ENCODE data around the gene MARVELD1. TPM values are rescaled to one million over a fixed set of nuclear protein-coding genes. Genes with fewer than 3 reads are reported as not detected.

The MARVELD1 gene
- polyA plus RNA-seq, 3 donors: 43.2 to 46.2 (median 44.4) TPM

DNA sequence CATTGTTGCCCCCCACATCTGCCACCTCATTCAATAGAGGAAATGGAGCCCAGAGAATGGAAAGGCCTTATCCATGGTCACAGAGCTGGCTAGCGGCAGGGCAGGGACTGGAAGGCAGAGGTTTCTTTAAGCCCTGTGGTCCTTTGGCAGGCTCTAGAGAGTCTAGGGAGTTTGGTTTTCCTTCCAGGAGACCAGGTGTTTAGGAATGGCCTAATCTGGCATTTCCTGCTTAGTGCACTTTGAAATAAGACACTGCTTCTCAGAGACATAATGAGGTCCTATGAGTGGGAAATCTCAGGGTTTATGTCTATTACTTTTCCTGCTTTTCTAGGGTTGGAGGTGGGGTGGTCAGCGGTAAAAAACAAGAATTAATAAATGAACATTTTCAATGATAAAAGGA is 6.1 kb downstream of the MARVELD1 start:
- no peak for DNase-seq (ENCODE audit: low read depth in 3 of 3, low spot score in 2 of 3)

- no peak for DNase-seq (ENCODE audit: low read depth in 3 of 3, low spot score in 2 of 3)
Observed at GRCh38 chr10:97721871-97722780, 8.6 kb downstream of the MARVELD1 start.

GRCh38 chr10:97723001-97723400 is 9.5 kb downstream of the MARVELD1 start:
- no peak for DNase-seq (ENCODE audit: low read depth in 3 of 3, low spot score in 2 of 3)

GRCh38 chr10:97724341-97724941 is 10.9 kb downstream of the MARVELD1 start:
- no peak for DNase-seq (ENCODE audit: low read depth in 3 of 3, low spot score in 2 of 3)

GRCh38 chr10:97726636-97727178 is 13.2 kb downstream of the MARVELD1 start:
- DNase-seq (ENCODE audit: low read depth in 3 of 3, low spot score in 2 of 3): peak in 1 of 3 donors; percentile 68

- no peak for DNase-seq (ENCODE audit: low read depth in 3 of 3, low spot score in 2 of 3)
Observed at GRCh38 chr10:97729014-97729413, 15.5 kb downstream of the MARVELD1 start.

- peak in 1 of 3 donors; percentile 62 for DNase-seq (ENCODE audit: low read depth in 3 of 3, low spot score in 2 of 3)
Observed at GRCh38 chr10:97731346-97732051, 18.0 kb downstream of the MARVELD1 start.

- DNase-seq (ENCODE audit: low read depth in 3 of 3, low spot score in 2 of 3): no peak
Observed at GRCh38 chr10:97732052-97732359, 18.5 kb downstream of the MARVELD1 start.

DNA sequence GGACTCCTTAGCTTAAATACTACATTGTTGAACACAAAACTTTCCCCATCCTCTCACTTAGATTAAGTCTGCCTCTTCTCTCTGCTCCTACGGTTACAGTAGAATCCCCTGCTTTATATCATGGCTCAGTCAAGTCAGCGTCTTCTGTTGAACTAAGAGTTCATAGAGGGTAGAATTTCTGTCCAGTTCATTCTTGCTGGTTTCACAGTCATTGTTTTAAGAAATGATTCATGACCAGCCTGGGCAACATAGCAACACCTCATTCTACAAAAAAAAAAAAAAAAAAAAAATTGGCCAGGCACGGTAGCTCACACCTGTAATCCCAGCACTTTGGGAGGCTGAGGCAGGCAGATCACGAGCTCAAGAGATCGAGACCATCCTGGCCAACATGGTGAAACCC is 19.7 kb downstream of the MARVELD1 start:
- DNase-seq (ENCODE audit: low read depth in 3 of 3, low spot score in 2 of 3): no peak

DNA sequence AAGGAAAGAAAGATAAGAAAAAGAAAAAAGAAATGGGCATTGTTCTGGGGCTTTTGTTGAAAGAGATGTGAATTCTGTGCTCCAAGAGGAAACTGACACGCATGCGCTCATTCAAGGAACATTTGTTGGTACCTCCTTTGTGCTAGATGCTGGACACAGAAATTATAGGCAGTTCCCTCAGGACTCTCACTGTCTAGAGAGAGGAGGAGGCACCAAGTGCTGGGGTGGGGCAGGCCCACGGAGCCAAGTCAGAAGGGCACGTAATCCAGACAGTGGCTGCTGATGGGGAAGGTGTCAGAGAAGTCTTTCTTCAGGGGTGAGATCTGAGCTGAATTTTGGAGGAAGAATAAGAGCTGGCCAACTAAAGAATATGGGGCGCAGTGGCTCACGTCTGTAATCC is 20.5 kb downstream of the MARVELD1 start:
- no peak for DNase-seq (ENCODE audit: low read depth in 3 of 3, low spot score in 2 of 3)

- no peak for DNase-seq (ENCODE audit: low read depth in 3 of 3, low spot score in 2 of 3)
Observed at GRCh38 chr10:97736403-97736901, 22.9 kb downstream of the MARVELD1 start.

- peak; percentile 85 to 94 (median 93) for DNase-seq (ENCODE audit: low read depth in 3 of 3, low spot score in 2 of 3)
Observed at GRCh38 chr10:97736902-97737769, 23.6 kb downstream of the MARVELD1 start, which contains the start of gene ZFYVE27. Gene ZFYVE27, plus strand, starts transcription at chr10:97737128. Its CDS starts 1,350 bp downstream, at chr10:97738478.

DNA sequence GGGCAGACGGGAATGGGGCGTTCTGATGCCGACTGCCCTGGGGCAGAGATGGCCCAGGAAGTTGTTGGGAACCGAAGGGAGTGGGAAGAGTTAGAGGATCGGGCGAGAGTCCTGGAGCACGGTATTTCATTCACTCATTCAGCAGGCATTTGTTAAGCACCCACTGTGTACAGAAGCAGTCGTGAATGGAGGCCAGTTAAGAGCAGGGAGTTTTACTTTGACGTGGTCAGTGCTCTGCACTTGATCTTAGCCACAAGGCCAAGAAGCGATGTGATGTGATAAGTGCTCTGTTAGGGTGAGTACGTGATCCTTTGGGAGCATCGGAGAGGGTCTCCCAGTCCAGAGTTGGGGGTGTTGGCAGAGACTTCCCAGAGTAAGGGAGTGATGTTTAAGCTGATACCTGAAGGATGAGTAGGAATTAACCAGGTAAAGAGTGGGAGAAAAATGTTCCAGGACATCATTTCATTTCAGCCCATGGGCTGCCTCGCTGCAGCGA is 24.3 kb downstream of the MARVELD1 start:
- DNase-seq (ENCODE audit: low read depth in 3 of 3, low spot score in 2 of 3): no peak

- no peak for DNase-seq (ENCODE audit: low read depth in 3 of 3, low spot score in 2 of 3)
Observed at GRCh38 chr10:97738616-97739015, 25.1 kb downstream of the MARVELD1 start.

- DNase-seq (ENCODE audit: low read depth in 3 of 3, low spot score in 2 of 3): no peak
Observed at GRCh38 chr10:97740613-97741012, 27.1 kb downstream of the MARVELD1 start.

- no peak for DNase-seq (ENCODE audit: low read depth in 3 of 3, low spot score in 2 of 3)
Observed at GRCh38 chr10:97743169-97743943, 29.8 kb downstream of the MARVELD1 start.

GRCh38 chr10:97744405-97745035 is 31.0 kb downstream of the MARVELD1 start:
- no peak for DNase-seq (ENCODE audit: low read depth in 3 of 3, low spot score in 2 of 3)

GRCh38 chr10:97747573-97747972 is 34.0 kb downstream of the MARVELD1 start:
- no peak for DNase-seq (ENCODE audit: low read depth in 3 of 3, low spot score in 2 of 3)

DNA sequence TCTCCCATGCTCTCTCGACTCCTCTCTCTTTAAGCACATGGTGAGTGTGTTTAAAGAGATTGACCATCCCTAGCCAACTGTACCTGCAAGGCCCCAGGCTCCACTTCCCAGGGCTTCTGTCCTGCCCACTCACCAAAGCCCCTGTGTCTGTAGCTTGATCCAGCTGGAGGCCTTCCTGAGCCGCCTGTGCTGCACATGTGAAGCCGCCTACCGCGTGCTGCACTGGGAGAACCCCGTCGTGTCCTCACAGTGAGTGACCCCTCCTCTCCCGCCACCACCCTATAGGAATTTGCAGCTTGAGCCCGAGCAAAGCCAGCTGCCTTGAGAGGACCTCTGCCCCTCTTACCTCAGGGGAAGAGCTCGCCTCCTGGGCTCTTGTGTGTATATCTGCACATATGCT is 34.6 kb downstream of the MARVELD1 start:
- no peak for DNase-seq (ENCODE audit: low read depth in 3 of 3, low spot score in 2 of 3)
